Smooth muscle cell of the brain vasculature (primary cell): ENCODE measurements around the gene ZNF777.
"Not testable (repeated sequence)": the region's sequence is repeated elsewhere in the genome, so short reads cannot be mapped to it uniquely, and the experiment has no call there.

Experiments
- DNase-seq: peaks from one replicate; pipeline ENCODE4 v3.0.0-alpha.2; 2012; ENCODE audit warnings: low read depth, low spot score

Gene ZNF777

GRCh38 chr7:149415391-149416071 lies 45.3 kb downstream of the ZNF777 start:
- DNase-seq: no peak

GRCh38 chr7:149414745-149415390 lies 46.0 kb downstream of the ZNF777 start:
- DNase-seq: no peak

- DNase-seq: no peak
Measured at GRCh38 chr7:149414171-149414570, 46.7 kb downstream of the ZNF777 start.

- DNase-seq: not testable (repeated sequence)
Measured at GRCh38 chr7:149413083-149413482, 47.8 kb downstream of the ZNF777 start.

- DNase-seq: no peak
Measured at GRCh38 chr7:149409895-149410294, 51.0 kb downstream of the ZNF777 start.

GRCh38 chr7:149404825-149405224 lies 56.0 kb downstream of the ZNF777 start:
- no peak for DNase-seq

GRCh38 chr7:149404396-149404795 lies 56.5 kb downstream of the ZNF777 start:
- no peak for DNase-seq

- DNase-seq: no peak
Measured at GRCh38 chr7:149398195-149398820, 62.6 kb downstream of the ZNF777 start.

- DNase-seq: no peak
Measured at GRCh38 chr7:149397470-149398043, 63.3 kb downstream of the ZNF777 start.

GRCh38 chr7:149388550-149389335 lies 72.1 kb downstream of the ZNF777 start:
- DNase-seq: not testable (repeated sequence)

GRCh38 chr7:149386514-149386913 lies 74.3 kb downstream of the ZNF777 start:
- not testable (repeated sequence) for DNase-seq

- no peak for DNase-seq
Measured at GRCh38 chr7:149385195-149385950, 75.5 kb downstream of the ZNF777 start.
